HG03342 (cell line): ENCODE data around the gene ONECUT1.

Experiments
- ATAC-seq: cut with Tn5 transposase; IDR thresholded peaks from one replicate; pipeline ENCODE4 v1.9.1; 2021; ENCODE audit warnings: mild to moderate bottlenecking, moderate library complexity; ENCODE audit not compliant: unreplicated experiment

ONECUT1 gene

GRCh38 chr15:52797625-52798501 is 7.7 kb upstream of the ONECUT1 start:
- ATAC-seq, result no peak

GRCh38 chr15:52796753-52797520 is 6.8 kb upstream of the ONECUT1 start:
- ATAC-seq, result no peak

- ATAC-seq, result no peak
Measured at GRCh38 chr15:52796228-52796521, 6.0 kb upstream of the ONECUT1 start.

- ATAC-seq, result no peak
Measured at GRCh38 chr15:52795464-52796227, 5.5 kb upstream of the ONECUT1 start.

- no peak for ATAC-seq
Measured at GRCh38 chr15:52794665-52795463, 4.7 kb upstream of the ONECUT1 start.

- ATAC-seq, result no peak
Measured at GRCh38 chr15:52791776-52792175, 1.6 kb upstream of the ONECUT1 start.

GRCh38 chr15:52790941-52791751 is 1.0 kb upstream of the ONECUT1 start:
- ATAC-seq, result no peak

- no peak for ATAC-seq
Measured at GRCh38 chr15:52789601-52790168, 451 bp downstream of the ONECUT1 start.

GRCh38 chr15:52789008-52789600 is 1.0 kb downstream of the ONECUT1 start:
- no peak for ATAC-seq

- no peak for ATAC-seq
Measured at GRCh38 chr15:52788099-52788986, 1.8 kb downstream of the ONECUT1 start.

- ATAC-seq, result no peak
Measured at GRCh38 chr15:52787549-52788098, 2.5 kb downstream of the ONECUT1 start.

- no peak for ATAC-seq
Measured at GRCh38 chr15:52787123-52787503, 3.0 kb downstream of the ONECUT1 start.

GRCh38 chr15:52786436-52787122 is 3.6 kb downstream of the ONECUT1 start:
- ATAC-seq, result no peak

- ATAC-seq, result no peak
Measured at GRCh38 chr15:52785672-52786406, 4.3 kb downstream of the ONECUT1 start.

GRCh38 chr15:52784799-52785671 is 5.1 kb downstream of the ONECUT1 start:
- ATAC-seq, result no peak
